Mammary epithelial cell (primary cell): ENCODE data around the gene EDEM2.

ENCODE experiments used
- CTCF ChIP-seq, 2 donors: IDR thresholded peaks in 1 of 2; conservative IDR thresholded peaks in 1 of 2; 2 replicates each; pipeline ENCODE4 v1.5.1; 2011 to 2012; ENCODE audit warnings: inconsistent platforms in 2 of 2, low read length in 2 of 2, mild to moderate bottlenecking in 2 of 2, control low read depth in 1 of 2, low read depth in 1 of 2; ENCODE audit not compliant: insufficient read depth in 1 of 2; ENCODE audit errors: extremely low read depth in 1 of 2
- EZH2 ChIP-seq: IDR thresholded peaks from 2 replicates; pipeline ENCODE4 v1.6.1; 2012; ENCODE audit warnings: low read length, inconsistent platforms, borderline replicate concordance

GRCh38 chr20:35180266-35180665 lies 33.1 kb upstream of the EDEM2 start:
- no peak for TF ChIP-seq CTCF (conservative IDR thresholded peaks at IDR 0.05 in 1 of 2, IDR thresholded peaks at IDR 0.05 in 1 of 2; ENCODE audit: extremely low read depth in 1 of 2, insufficient read depth in 1 of 2, low read depth in 1 of 2, low read length in 2 of 2)
- TF ChIP-seq EZH2, result no peak
